Ramos (cell line): ENCODE measurements around the gene LAMP1.
"Not testable (repeated sequence)": the region's sequence is repeated elsewhere in the genome, so short reads cannot be mapped to it uniquely, and the experiment has no call there.

Experiments used
- in situ Hi-C: fragments of 300-500 bp; cut with MboI; formaldehyde crosslinking; loops from one replicate; pipeline ENCODE4 v1.14.3; 2022; ENCODE audit warnings: low sequenced_read_pairs; ENCODE audit not compliant: unreplicated experiment

Gene LAMP1

DNA sequence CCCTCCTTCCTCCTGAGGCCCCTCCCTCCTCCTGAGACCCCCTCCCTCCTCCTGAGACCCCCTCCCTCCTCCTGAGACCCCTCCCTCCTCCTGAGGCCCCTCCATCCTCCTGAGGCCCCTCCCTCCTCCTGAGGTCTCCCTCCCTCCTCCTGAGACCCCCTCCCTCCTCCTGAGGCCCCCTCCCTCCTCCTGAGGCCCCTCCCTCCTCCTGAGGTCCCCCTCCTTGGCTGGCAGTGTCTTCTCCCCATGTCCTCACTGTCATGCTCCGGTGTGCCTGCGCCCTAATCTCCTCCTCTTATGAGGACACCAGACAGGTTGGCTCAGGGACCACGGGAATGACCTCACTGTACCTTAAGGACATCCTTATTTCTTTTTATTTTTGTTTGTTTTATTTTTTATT is 74.7 kb downstream of the LAMP1 start:
- in situ Hi-C loops = not testable (repeated sequence)
